LHCN-M2 (cell line): ENCODE measurements around the gene ADGRL3. TPM values are rescaled to one million over a fixed set of nuclear protein-coding genes. Genes with fewer than 3 reads are reported as not detected.

Experiments used
- DNase-seq: peaks from one replicate; pipeline ENCODE4 v3.0.0-alpha.2; 2012; ENCODE audit warnings: low read depth
- total RNA-seq: library from RNA; depleted of rRNA; stranded (reverse); fragments of >200 nt; gene quantifications from 2 replicates; pipeline ENCODE4 v1.2.3, GENCODE V29; 2014

The ADGRL3 gene
- total RNA-seq, 1 experiment from 2014 or later: 0.11 TPM

GRCh38 chr4:61545902-61546480 is 345.9 kb downstream of the ADGRL3 start:
- no peak for DNase-seq

- no peak for DNase-seq
These were observed 349.2 kb downstream of the ADGRL3 start for GRCh38 chr4:61549336-61549735.

- DNase-seq: no peak
These were observed 353.5 kb downstream of the ADGRL3 start for GRCh38 chr4:61553557-61554125.

- DNase-seq: no peak
These were observed 355.7 kb downstream of the ADGRL3 start for GRCh38 chr4:61555789-61556188.

GRCh38 chr4:61556277-61556676 is 356.2 kb downstream of the ADGRL3 start:
- no peak for DNase-seq

GRCh38 chr4:61559396-61559795 is 359.3 kb downstream of the ADGRL3 start:
- no peak for DNase-seq

- DNase-seq: no peak
These were observed 360.9 kb downstream of the ADGRL3 start for GRCh38 chr4:61561028-61561427.

- DNase-seq: peak; percentile 52
These were observed 371.8 kb downstream of the ADGRL3 start for GRCh38 chr4:61571761-61572559.

GRCh38 chr4:61575796-61576195 is 375.7 kb downstream of the ADGRL3 start:
- no peak for DNase-seq

GRCh38 chr4:61579786-61580185 is 379.7 kb downstream of the ADGRL3 start:
- DNase-seq: no peak

GRCh38 chr4:61580721-61581377 is 380.7 kb downstream of the ADGRL3 start:
- no peak for DNase-seq

- DNase-seq: no peak
These were observed 383.6 kb downstream of the ADGRL3 start for GRCh38 chr4:61583696-61584095.

GRCh38 chr4:61588621-61589402 is 388.7 kb downstream of the ADGRL3 start:
- no peak for DNase-seq

- DNase-seq: no peak
These were observed 390.8 kb downstream of the ADGRL3 start for GRCh38 chr4:61590881-61591280.

- DNase-seq: no peak
These were observed 396.6 kb downstream of the ADGRL3 start for GRCh38 chr4:61596606-61597340.

GRCh38 chr4:61603086-61603485 is 403.0 kb downstream of the ADGRL3 start:
- no peak for DNase-seq

GRCh38 chr4:61604054-61604453 is 403.9 kb downstream of the ADGRL3 start:
- DNase-seq: no peak

GRCh38 chr4:61605984-61606383 is 405.9 kb downstream of the ADGRL3 start:
- DNase-seq: no peak

- no peak for DNase-seq
These were observed 414.1 kb downstream of the ADGRL3 start for GRCh38 chr4:61614231-61614630.

GRCh38 chr4:61619528-61619927 is 419.4 kb downstream of the ADGRL3 start:
- DNase-seq: no peak

GRCh38 chr4:61628282-61628681 is 428.2 kb downstream of the ADGRL3 start:
- no peak for DNase-seq
